Ishikawa (cell line): ENCODE data around the gene UHRF2.

ENCODE experiments used
- CEBPB ChIP-seq: IDR thresholded peaks from 2 replicates; pipeline ENCODE4 v1.6.1; 2012
- CREB1 ChIP-seq: IDR thresholded peaks from 2 replicates; pipeline ENCODE4 v1.6.1; 2012; ENCODE audit warnings: low read depth
- EGR1 ChIP-seq: IDR thresholded peaks from 2 replicates; pipeline ENCODE4 v1.6.1; 2012
- EP300 ChIP-seq: IDR thresholded peaks from 2 replicates; pipeline ENCODE4 v1.6.1; 2012; ENCODE audit warnings: borderline replicate concordance
- FOXM1 ChIP-seq: IDR thresholded peaks from 2 replicates; pipeline ENCODE4 v1.6.1; 2012; ENCODE audit warnings: low read depth, borderline replicate concordance
- NFIC ChIP-seq: IDR thresholded peaks from 2 replicates; pipeline ENCODE4 v1.6.1; 2012
- RAD21 ChIP-seq: IDR thresholded peaks from 2 replicates; pipeline ENCODE4 v1.6.1; 2012; ENCODE audit warnings: low read depth
- TAF1 ChIP-seq: IDR thresholded peaks from 2 replicates; pipeline ENCODE4 v1.6.1; 2012; ENCODE audit warnings: low read depth, mild to moderate bottlenecking
- TCF12 ChIP-seq: IDR thresholded peaks from 2 replicates; pipeline ENCODE4 v1.6.1; 2012; ENCODE audit warnings: low read depth
- TEAD4 ChIP-seq: IDR thresholded peaks from 2 replicates; pipeline ENCODE4 v1.6.1; 2012
- YY1 ChIP-seq: IDR thresholded peaks from 2 replicates; pipeline ENCODE4 v1.6.1; 2012; ENCODE audit warnings: low read depth
- ZBTB7A ChIP-seq: IDR thresholded peaks from 2 replicates; pipeline ENCODE4 v1.6.1; 2012; ENCODE audit warnings: low read depth
- TF ChIP-seq, protein P1 (sequence below): IDR thresholded peaks from 2 replicates; pipeline ENCODE4 v1.6.1; 2012
- TF ChIP-seq, protein P2 (sequence below): IDR thresholded peaks from 2 replicates; pipeline ENCODE4 v1.6.1; 2012; ENCODE audit warnings: low read depth, mild to moderate bottlenecking
- TF ChIP-seq, protein P3 (sequence below): IDR thresholded peaks from 2 replicates; pipeline ENCODE4 v1.6.1; 2012

Gene UHRF2

DNA sequence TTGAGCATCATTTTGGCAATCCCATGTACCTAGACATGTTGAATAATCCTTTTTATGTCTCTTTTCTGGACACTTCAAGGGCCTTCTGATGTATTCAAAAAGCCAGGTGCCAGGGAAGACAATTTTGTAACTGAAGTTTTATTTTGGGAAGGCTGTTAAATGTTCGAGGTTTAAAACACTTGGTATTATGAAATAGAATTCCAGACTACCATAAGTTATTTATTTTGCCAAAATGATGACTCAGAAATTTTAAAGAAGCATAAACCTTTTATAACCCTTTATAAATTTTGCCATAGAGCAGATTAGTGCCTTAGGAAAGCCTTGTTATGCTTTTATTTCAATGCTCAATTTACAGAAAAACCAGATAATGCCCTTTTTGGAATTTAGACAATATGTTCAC lies 30.3 kb upstream of the UHRF2 start:
- no peak for TF ChIP-seq CREB1
- TF ChIP-seq, protein P1, sequence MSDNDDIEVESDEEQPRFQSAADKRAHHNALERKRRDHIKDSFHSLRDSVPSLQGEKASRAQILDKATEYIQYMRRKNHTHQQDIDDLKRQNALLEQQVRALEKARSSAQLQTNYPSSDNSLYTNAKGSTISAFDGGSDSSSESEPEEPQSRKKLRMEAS: no peak
- TF ChIP-seq RAD21: no peak
- TF ChIP-seq, protein P2, sequence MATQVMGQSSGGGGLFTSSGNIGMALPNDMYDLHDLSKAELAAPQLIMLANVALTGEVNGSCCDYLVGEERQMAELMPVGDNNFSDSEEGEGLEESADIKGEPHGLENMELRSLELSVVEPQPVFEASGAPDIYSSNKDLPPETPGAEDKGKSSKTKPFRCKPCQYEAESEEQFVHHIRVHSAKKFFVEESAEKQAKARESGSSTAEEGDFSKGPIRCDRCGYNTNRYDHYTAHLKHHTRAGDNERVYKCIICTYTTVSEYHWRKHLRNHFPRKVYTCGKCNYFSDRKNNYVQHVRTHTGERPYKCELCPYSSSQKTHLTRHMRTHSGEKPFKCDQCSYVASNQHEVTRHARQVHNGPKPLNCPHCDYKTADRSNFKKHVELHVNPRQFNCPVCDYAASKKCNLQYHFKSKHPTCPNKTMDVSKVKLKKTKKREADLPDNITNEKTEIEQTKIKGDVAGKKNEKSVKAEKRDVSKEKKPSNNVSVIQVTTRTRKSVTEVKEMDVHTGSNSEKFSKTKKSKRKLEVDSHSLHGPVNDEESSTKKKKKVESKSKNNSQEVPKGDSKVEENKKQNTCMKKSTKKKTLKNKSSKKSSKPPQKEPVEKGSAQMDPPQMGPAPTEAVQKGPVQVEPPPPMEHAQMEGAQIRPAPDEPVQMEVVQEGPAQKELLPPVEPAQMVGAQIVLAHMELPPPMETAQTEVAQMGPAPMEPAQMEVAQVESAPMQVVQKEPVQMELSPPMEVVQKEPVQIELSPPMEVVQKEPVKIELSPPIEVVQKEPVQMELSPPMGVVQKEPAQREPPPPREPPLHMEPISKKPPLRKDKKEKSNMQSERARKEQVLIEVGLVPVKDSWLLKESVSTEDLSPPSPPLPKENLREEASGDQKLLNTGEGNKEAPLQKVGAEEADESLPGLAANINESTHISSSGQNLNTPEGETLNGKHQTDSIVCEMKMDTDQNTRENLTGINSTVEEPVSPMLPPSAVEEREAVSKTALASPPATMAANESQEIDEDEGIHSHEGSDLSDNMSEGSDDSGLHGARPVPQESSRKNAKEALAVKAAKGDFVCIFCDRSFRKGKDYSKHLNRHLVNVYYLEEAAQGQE: no peak

DNA sequence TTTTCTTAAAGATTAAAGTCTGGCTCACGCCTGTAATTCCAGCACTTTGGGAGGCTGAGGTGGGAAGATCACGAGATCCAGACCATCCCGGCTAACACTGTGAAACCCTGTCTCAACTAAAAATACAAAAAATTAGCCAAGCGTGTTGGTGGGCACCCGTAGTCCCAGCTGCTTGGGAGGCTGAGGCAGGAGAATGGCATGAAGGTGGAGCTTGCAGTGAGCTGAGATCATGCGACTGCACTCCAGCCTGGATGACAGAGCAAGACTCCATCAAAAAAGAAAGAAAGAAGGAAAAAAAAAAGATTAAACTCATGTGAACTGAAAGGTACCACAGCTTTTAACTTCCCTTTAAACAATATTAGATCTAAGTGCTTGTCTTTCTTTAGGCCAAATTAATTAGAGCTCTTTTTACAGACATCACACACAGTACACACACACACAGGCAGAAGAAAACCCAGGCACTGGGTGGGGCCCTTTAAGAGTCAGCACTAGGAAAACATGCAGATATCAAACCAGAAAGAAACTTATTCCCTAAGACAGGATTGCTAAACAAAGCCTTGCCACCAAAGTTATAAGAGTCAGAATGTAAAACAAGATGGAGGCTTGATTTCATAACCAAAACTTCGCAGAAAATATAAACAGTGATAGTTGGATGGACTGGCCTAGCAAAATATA lies 29.3 kb upstream of the UHRF2 start:
- TF ChIP-seq TCF12 (no peak), EP300 (no peak), EGR1 (no peak), CREB1 (no peak), RAD21 (no peak), CEBPB (no peak), NFIC (no peak), FOXM1 (no peak), YY1 (no peak), TEAD4 (no peak), TAF1 (no peak), ZBTB7A (no peak)
- TF ChIP-seq, protein P3, sequence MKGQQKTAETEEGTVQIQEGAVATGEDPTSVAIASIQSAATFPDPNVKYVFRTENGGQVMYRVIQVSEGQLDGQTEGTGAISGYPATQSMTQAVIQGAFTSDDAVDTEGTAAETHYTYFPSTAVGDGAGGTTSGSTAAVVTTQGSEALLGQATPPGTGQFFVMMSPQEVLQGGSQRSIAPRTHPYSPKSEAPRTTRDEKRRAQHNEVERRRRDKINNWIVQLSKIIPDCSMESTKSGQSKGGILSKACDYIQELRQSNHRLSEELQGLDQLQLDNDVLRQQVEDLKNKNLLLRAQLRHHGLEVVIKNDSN: no peak
- TF ChIP-seq, protein P1: no peak
- TF ChIP-seq, protein P2: no peak

DNA sequence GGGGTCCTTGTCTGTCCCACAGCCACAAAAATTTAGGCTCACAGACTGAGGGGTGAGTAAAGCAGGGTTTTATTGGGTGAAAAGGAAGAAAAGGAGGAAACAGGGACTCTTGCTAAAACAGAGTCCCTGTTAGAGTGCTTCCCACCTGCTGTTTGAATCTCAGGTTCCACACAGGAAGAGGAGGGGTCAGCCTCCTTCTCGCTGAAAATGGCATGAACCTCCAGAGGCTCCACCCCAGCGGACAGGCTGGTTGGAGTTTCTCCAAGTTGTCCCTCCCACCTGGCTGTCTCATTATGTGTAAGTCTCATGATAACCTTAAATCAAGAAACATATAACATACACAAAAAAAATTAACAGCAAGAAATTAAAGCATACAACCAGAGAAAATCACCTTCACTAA lies 28.3 kb upstream of the UHRF2 start:
- TF ChIP-seq RAD21 (no peak), EP300 (no peak), TEAD4 (no peak), CEBPB (no peak), TCF12 (no peak), EGR1 (no peak), TAF1 (no peak), YY1 (no peak), ZBTB7A (no peak), NFIC (no peak), CREB1 (no peak), FOXM1 (no peak)
- TF ChIP-seq, protein P3: no peak
- TF ChIP-seq, protein P2: no peak
- TF ChIP-seq, protein P1: no peak

DNA sequence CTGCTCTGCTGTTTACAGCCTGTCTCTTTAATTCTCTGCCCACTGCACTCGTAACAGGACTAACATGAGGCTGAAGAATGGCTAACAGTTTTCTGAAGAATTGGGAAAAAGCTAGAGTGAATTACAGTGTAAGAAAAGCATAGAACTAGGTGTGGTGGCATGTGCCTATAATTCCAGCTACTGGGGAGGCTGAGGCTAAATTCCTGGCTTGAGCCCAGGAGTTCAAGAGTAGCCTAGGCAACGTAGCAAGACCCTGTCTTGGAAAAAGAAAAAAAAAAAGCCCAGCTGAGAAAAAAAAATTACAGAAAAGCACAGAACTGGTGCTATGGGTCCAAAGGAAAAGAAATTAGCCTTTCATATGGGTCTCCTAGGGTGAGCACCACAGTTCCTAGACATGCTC lies 13.9 kb upstream of the UHRF2 start:
- TF ChIP-seq CREB1 (no peak), NFIC (no peak), TEAD4 (no peak), FOXM1 (no peak)

DNA sequence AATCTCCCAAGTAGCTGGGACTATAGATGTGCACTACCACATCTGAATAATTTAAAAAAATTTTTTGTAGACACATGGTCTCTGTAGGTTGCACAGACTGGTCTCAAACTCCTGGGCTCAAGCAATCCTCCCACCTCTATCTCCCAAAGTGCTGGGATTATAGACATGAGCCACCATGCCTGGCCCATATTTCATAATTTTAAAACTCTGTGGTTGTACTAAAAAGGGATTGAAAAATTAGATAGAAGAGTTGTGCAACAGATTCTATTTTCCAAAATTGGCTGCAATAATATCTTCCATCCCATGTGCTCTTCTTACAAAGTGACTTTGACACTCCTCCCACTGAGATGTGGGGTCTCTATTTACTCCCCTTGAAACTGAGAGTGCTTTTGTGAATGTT lies 7.6 kb upstream of the UHRF2 start:
- TF ChIP-seq CEBPB: no peak
- no peak for TF ChIP-seq EGR1
- no peak for TF ChIP-seq TEAD4
- no peak for TF ChIP-seq EP300
- TF ChIP-seq, protein P1: no peak
- TF ChIP-seq TCF12: no peak
